K562 (cell line): ENCODE measurements around the gene LMNA. TPM values are rescaled to one million over a fixed set of nuclear protein-coding genes. Genes with fewer than 3 reads are reported as not detected.
A peak's percentile ranks its signal among the peaks of the same experiment; 100 is the strongest.

Source experiments
- CBX1 ChIP-seq: sonication (generic); IDR thresholded peaks from 2 replicates; pipeline ENCODE4 v1.6.1; 2016; ENCODE audit warnings: antibody characterized with exemption, low read depth, mild to moderate bottlenecking
- E2F3 ChIP-seq: fragments of 250-450 bp; sonication (Bioruptor Pico); IDR thresholded peaks from 2 replicates; pipeline ENCODE4 v1.4.0; 2020; ENCODE audit warnings: mild to moderate bottlenecking
- MGA ChIP-seq: fragments of 450-650 bp; IDR thresholded peaks from 2 replicates; pipeline ENCODE4 v1.6.1; 2016; ENCODE audit warnings: mild to moderate bottlenecking, moderate library complexity
- NKRF ChIP-seq: fragments of 450-650 bp; IDR thresholded peaks from 2 replicates; pipeline ENCODE4 v1.6.1; 2016; ENCODE audit warnings: borderline replicate concordance
- SMARCC2 ChIP-seq: fragments of 450-650 bp; IDR thresholded peaks from 2 replicates; pipeline ENCODE4 v1.6.1; 2017; ENCODE audit warnings: antibody characterized with exemption, moderate library complexity, mild to moderate bottlenecking, low read depth
- ZBTB9 ChIP-seq: fragments of 450-650 bp; formaldehyde crosslinking; IDR thresholded peaks from 2 replicates; pipeline ENCODE4 v1.4.0; 2020; ENCODE audit warnings: mild to moderate bottlenecking, moderate library complexity
- ZFPM2 ChIP-seq: fragments of 250-450 bp; sonication (Bioruptor Pico); IDR thresholded peaks from 2 replicates; pipeline ENCODE4 v1.5.1; 2022; ENCODE audit warnings: mild to moderate bottlenecking
- ZNF263 ChIP-seq: sonication (generic); formaldehyde crosslinking; IDR thresholded peaks from 2 replicates; pipeline ENCODE4 v1.8.0; 2022; ENCODE audit warnings: mild to moderate bottlenecking, missing genetic modification reagents, borderline replicate concordance
- ZNF277 ChIP-seq: fragments of 250-450 bp; sonication (Bioruptor Pico); IDR thresholded peaks from 2 replicates; pipeline ENCODE4 v1.8.0; 2022; ENCODE audit warnings: inconsistent platforms, mild to moderate bottlenecking, moderate library complexity, borderline replicate concordance
- ZNF696 ChIP-seq: fragments of 250-450 bp; sonication (Bioruptor Pico); conservative IDR thresholded peaks from 2 replicates; pipeline ENCODE4 v1.4.0; 2020; ENCODE audit warnings: mild to moderate bottlenecking, moderate library complexity
- polyA plus RNA-seq, 8 experiments: library from polyadenylated mRNA; depleted of rRNA in 4 of 8; stranded (reverse) in 5 of 8; unstranded in 3 of 8; fragments of >200 nt; fragmentation: Nextera tagmentation in 2 of 8; fragmentation: Illumina TruSeq in 1 of 8; extraction: Ambion mirVana in 2 of 8; extraction: Trizol in 1 of 8; gene quantifications; 2 replicates each; pipeline versions ENCODE4 v1.2.1 to v1.2.3, GENCODE V29; 2011 to 2014; ENCODE audit warnings: inconsistent platforms in 1 of 8, missing spikeins in 1 of 8
- total RNA-seq, 7 experiments: library from RNA; depleted of rRNA in 6 of 7; stranded (reverse); fragments of >200 nt in 6 of 7; fragmentation: Illumina TruSeq in 2 of 7; extraction: Trizol in 2 of 7; gene quantifications; 2 replicates each; pipeline versions ENCODE4 v1.2.1 to v1.2.3, GENCODE V29; 2011 to 2021; ENCODE audit warnings: low replicate concordance in 1 of 7

The LMNA gene
- total and polyA plus RNA-seq, 9 of the 15 experiments (the other 6 are each of a cell fraction or from before 2014, with no cell fraction given), result 1.00 to 347 (median 88.2) TPM

- TF ChIP-seq SMARCC2 (no peak), ZNF277 (CRISPR knock-in tag) (no peak), NKRF (peak; percentile 68; the same call in 1 of the 2 replicates), ZBTB9 (no peak), CBX1 (no peak), ZNF263 (CRISPR knock-in tag) (no peak), E2F3 (CRISPR knock-in tag) (no peak), ZFPM2 (no peak), MGA (no peak), ZNF696 (no peak)
Measured at GRCh38 chr1:156114919-156115513, 505 bp downstream of the LMNA start (continued).
